Measurements from ENCODE around the gene STPG1. TPM values are rescaled to one million over a fixed set of nuclear protein-coding genes. Genes with fewer than 3 reads are reported as not detected.

STPG1 gene
- polyA plus RNA-seq, 2 donors: 4.8 to 8.8 TPM

DNA sequence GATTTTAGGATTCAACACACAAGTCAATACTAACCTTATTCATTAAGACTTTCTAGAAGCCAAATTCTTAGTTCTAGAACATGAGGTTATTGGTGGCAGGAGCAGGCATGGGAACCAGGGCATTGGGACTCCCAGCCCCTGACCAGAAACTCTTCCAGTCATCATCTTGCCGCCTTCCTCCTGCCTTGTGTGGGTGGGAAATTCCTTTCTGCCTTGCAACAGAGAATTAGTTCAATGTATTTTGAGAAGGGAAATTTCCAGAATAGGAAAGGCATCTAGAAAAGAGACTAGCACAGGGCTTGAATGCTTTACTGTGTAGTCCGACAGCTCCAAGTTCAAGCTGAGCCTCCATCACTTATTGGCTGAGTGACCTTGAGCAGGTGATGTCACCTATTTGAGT, 85.7 kb downstream of the STPG1 start:
- Histone ChIP-seq H3K4me1 (ENCODE audit: control insufficient read depth in 2 of 2, insufficient read depth in 2 of 2, low read length in 1 of 2) (peaks cover 0 to 4% of the 10 kb centered on the region in 2 donors), H3K27ac (ENCODE audit: low read depth in 2 of 2, low read length in 1 of 2) (no peak overlapping the region), H3K4me3 (ENCODE audit: low read depth in 1 of 2, low read length in 2 of 2) (no peak overlapping the region), H3K36me3 (ENCODE audit: control insufficient read depth in 2 of 2, insufficient read depth in 2 of 2, low read length in 1 of 2) (peaks cover 0 to 16% of the 10 kb centered on the region in 2 donors), H3K27me3 (ENCODE audit: control insufficient read depth in 1 of 2, insufficient read depth in 2 of 2, low read length in 2 of 2) (no peaks in the 10 kb centered on the region), H3K9me3 (ENCODE audit: control insufficient read depth in 2 of 2, insufficient read depth in 1 of 2, low read depth in 1 of 2, low read length in 1 of 2) (no peaks in the 10 kb centered on the region)
- WGBS, 2 donors: 72 to 86% methylated on average over 2 of the region's 2 CpGs

DNA sequence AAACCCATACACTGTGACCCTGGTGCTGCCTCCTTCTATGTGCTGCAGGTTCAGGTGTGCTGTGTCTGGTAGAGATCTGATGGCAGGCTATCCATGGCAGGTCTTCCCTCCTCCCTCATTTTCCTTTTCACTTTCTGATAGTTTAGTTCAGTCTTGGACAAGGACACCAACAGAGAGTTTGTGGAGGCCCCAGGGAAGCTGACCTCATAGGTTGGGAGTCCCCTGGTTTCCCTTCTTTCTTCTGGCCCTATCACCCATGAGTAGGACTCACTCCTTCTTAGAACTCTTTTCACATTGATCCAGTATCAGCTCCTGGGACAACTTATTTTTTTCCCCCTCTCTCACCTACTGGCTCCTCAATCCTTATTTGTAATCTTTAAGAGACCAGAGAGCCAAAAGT, 86.1 kb downstream of the STPG1 start:
- Histone ChIP-seq H3K27ac (ENCODE audit: low read depth in 2 of 2, low read length in 1 of 2) (peak overlapping the region in 1 of 2 donors; percentile 57), H3K4me1 (ENCODE audit: control insufficient read depth in 2 of 2, insufficient read depth in 2 of 2, low read length in 1 of 2) (peaks cover 0 to 4% of the 10 kb centered on the region in 2 donors), H3K36me3 (ENCODE audit: control insufficient read depth in 2 of 2, insufficient read depth in 2 of 2, low read length in 1 of 2) (peaks cover 0 to 13% of the 10 kb centered on the region in 2 donors), H3K27me3 (ENCODE audit: control insufficient read depth in 1 of 2, insufficient read depth in 2 of 2, low read length in 2 of 2) (no peaks in the 10 kb centered on the region), H3K9me3 (ENCODE audit: control insufficient read depth in 2 of 2, insufficient read depth in 1 of 2, low read depth in 1 of 2, low read length in 1 of 2) (no peaks in the 10 kb centered on the region), H3K4me3 (ENCODE audit: low read depth in 1 of 2, low read length in 2 of 2) (no peak overlapping the region)

DNA sequence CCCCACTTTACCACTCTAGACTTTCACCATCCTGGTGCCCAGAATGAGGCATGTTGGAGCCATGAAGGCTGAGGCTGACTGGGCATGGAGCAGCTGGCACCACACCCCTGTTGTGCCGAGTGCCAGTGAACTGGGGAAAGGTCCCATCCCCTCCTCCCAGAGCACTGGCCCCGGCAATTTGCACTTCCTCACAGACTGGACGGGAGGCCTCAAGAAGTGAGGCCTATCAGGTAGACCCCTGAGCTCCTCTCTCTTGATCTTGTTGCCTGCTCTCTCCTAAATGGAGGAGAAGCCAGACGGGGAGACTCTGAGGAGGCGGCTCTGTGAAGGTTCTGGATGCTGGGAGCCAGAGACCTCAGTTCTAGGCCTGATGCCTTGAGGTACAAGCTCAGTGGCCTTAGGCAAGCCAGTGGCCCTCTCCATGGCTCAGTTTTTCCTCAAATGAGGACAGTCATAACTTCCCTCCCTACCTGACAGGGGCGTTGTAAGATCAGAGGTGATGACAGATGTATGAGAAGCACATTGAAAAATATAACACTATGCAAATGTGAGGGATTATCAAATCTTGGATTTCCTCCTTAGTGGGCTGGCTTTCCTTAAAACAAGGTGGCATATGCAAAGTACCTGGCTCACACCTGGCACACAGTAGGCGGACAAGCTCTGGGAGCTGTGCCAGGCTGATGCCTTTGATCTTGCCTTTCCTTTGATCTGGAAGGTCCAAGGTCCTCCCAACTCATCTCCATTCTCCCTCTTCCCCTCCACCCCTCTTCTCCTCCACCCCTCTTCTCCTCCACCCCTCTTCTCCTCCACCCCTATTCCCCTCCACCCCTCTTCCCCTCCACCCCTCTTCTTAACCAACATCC, 87.8 kb downstream of the STPG1 start:
- WGBS, 2 donors: 77% methylated on average over 7 of the region's 7 CpGs
- peak overlapping the region; percentile 66 to 87 for H3K27ac ChIP-seq (ENCODE audit: low read depth in 2 of 2, low read length in 1 of 2)
- peaks cover 3 to 5% of the 10 kb centered on the region in 2 donors for H3K36me3 ChIP-seq (ENCODE audit: control insufficient read depth in 2 of 2, insufficient read depth in 2 of 2, low read length in 1 of 2)
- no peaks in the 10 kb centered on the region for H3K27me3 ChIP-seq (ENCODE audit: control insufficient read depth in 1 of 2, insufficient read depth in 2 of 2, low read length in 2 of 2)
- peaks cover 0 to 8% of the 10 kb centered on the region in 2 donors for H3K4me1 ChIP-seq (ENCODE audit: control insufficient read depth in 2 of 2, insufficient read depth in 2 of 2, low read length in 1 of 2)
- no peaks in the 10 kb centered on the region for H3K9me3 ChIP-seq (ENCODE audit: control insufficient read depth in 2 of 2, insufficient read depth in 1 of 2, low read depth in 1 of 2, low read length in 1 of 2)
- peak overlapping the region in 1 of 2 donors; percentile 10 for H3K4me3 ChIP-seq (ENCODE audit: low read depth in 1 of 2, low read length in 2 of 2)

DNA sequence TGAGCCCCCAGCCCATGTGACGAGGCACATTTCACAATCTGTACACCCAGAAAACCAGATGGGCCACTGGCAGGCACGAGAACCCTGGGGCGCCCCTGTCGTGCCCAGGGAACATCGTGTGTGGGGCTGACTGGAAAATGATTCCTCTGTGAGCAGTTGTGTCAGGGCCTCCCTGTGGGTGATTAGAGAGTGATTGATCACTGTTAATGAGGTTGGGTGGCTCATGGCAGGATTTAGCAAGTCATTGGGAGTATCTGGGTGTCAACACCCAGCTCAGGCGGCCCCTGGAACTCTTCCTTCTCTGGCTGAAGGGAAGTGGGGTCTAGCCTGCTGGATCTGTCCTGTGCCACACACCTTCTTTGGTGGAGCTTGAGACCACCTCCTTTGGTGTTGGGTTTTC, 88.7 kb downstream of the STPG1 start:
- Histone ChIP-seq H3K27me3 (ENCODE audit: control insufficient read depth in 1 of 2, insufficient read depth in 2 of 2, low read length in 2 of 2) (no peaks in the 10 kb centered on the region), H3K27ac (ENCODE audit: low read depth in 2 of 2, low read length in 1 of 2) (peak overlapping the region; percentile 66 to 87), H3K4me3 (ENCODE audit: low read depth in 1 of 2, low read length in 2 of 2) (peak overlapping the region in 1 of 2 donors; percentile 10), H3K36me3 (ENCODE audit: control insufficient read depth in 2 of 2, insufficient read depth in 2 of 2, low read length in 1 of 2) (peaks cover 3 to 5% of the 10 kb centered on the region in 2 donors), H3K9me3 (ENCODE audit: control insufficient read depth in 2 of 2, insufficient read depth in 1 of 2, low read depth in 1 of 2, low read length in 1 of 2) (no peaks in the 10 kb centered on the region), H3K4me1 (ENCODE audit: control insufficient read depth in 2 of 2, insufficient read depth in 2 of 2, low read length in 1 of 2) (peaks cover 0 to 8% of the 10 kb centered on the region in 2 donors)
- 60 to 64% methylated on average over 6 of the region's 6 CpGs for WGBS, 2 donors

DNA sequence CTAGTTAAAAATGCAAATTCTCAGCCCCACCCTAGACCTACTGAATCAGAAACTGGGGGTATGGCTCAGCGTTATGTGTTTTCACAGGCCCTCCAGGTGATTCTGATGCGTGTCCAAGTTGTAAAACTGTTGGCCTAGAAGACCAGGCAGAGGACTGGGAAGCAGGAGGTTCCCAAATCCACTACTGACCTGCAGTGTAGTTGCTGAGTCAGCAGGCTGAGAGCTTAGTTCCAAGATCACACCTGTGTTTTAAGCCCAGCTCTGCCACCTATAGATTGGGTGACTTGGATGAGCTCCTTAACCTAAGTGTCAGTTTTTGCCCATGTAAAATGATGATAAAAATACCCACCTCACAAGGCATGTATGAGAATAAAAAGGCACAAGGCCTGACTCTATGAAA, 90.3 kb downstream of the STPG1 start:
- 54 to 64% methylated on average over 2 of the region's 2 CpGs for WGBS, 2 donors
- Histone ChIP-seq H3K27me3 (ENCODE audit: control insufficient read depth in 1 of 2, insufficient read depth in 2 of 2, low read length in 2 of 2) (no peaks in the 10 kb centered on the region), H3K9me3 (ENCODE audit: control insufficient read depth in 2 of 2, insufficient read depth in 1 of 2, low read depth in 1 of 2, low read length in 1 of 2) (no peaks in the 10 kb centered on the region), H3K4me1 (ENCODE audit: control insufficient read depth in 2 of 2, insufficient read depth in 2 of 2, low read length in 1 of 2) (peaks cover 0 to 11% of the 10 kb centered on the region in 2 donors), H3K27ac (ENCODE audit: low read depth in 2 of 2, low read length in 1 of 2) (peak overlapping the region; percentile 82 to 96), H3K36me3 (ENCODE audit: control insufficient read depth in 2 of 2, insufficient read depth in 2 of 2, low read length in 1 of 2) (peaks cover 0 to 3% of the 10 kb centered on the region in 2 donors), H3K4me3 (ENCODE audit: low read depth in 1 of 2, low read length in 2 of 2) (peak overlapping the region; percentile 66 to 74)

DNA sequence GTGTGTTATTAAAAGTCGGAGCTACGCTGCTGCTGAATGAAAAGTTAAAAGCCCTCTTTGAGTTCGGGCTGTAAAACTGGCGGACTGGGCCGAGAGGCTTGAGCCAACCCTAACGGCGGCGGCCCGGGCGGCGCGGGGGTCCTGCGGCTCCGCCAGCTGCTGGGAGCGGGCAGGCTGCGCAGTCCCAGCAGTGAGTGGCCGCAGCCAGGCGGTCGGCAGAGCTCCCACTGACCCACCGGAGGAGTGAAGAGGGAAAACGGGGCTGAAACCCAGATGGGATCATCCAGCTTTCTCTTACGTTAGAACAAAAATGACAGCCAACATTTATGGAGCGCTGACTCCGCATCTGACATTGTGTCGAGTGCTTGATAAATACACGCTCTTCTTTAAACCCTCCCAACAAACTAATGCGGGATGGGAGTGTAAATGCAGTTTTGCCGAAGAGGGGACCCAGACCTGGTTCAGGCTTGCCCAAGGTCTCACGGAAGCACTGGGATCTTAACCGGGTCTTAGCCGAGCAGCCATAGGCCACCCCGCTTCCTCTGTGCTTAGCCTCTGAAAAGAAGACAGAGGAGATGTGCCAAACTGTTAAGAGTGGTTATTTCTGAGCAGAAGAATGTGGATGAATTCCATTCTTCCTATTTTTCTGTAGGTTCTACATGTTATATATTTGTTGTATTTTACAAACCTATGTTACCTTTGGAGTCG, 91.0 kb downstream of the STPG1 start:
- H3K27ac ChIP-seq (ENCODE audit: low read depth in 2 of 2, low read length in 1 of 2): peak overlapping the region; percentile 91 to 96
- no peaks in the 10 kb centered on the region for H3K27me3 ChIP-seq (ENCODE audit: control insufficient read depth in 1 of 2, insufficient read depth in 2 of 2, low read length in 2 of 2)
- WGBS, 2 donors: 16 to 34% methylated on average over 33 of the region's 33 CpGs
- H3K4me3 ChIP-seq (ENCODE audit: low read depth in 1 of 2, low read length in 2 of 2): peak overlapping the region; percentile 66 to 74
- H3K4me1 ChIP-seq (ENCODE audit: control insufficient read depth in 2 of 2, insufficient read depth in 2 of 2, low read length in 1 of 2): peaks cover 2 to 11% of the 10 kb centered on the region in 2 donors
- H3K36me3 ChIP-seq (ENCODE audit: control insufficient read depth in 2 of 2, insufficient read depth in 2 of 2, low read length in 1 of 2): peaks cover 0 to 3% of the 10 kb centered on the region in 2 donors
- H3K9me3 ChIP-seq (ENCODE audit: control insufficient read depth in 2 of 2, insufficient read depth in 1 of 2, low read depth in 1 of 2, low read length in 1 of 2): no peaks in the 10 kb centered on the region

DNA sequence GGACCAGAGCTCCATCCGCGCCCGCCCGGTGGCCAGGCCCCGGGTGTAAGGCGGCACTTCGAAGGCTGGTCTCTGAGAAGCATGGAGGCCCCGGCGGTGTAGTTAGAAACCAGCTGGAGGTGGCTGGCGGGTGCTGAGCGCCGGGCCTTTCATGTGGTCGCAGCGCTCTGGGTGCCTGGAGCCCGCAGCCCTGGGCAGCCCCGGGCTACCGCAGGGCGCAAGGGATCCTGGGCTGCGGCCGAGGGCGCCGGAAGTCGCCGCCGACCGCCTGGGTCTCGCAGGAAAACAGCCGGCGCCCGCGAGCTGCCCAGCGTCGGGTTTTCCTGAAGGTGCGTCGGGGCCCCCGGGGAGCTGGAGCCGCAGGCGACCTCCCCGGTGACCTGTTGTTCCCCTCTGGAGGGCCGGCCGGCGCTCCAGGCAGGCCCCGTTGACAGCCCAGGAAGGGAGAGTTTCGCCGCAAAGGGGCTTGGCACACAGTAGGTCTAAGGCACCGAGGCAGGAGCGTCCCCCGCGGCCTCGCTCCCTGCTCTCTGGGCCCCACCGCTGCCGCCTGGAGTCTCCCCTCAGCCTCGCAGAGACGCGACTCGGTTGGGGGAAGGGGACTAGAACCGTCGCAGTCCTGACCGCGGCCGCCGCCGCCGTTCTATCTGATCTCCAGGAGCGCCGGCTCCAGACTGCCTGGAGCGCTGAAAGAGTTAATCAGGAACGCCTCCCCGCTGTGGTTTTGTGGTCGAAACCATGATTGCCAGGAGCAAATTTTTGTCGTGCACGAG, 91.7 kb downstream of the STPG1 start:
- Histone ChIP-seq H3K9me3 (ENCODE audit: control insufficient read depth in 2 of 2, insufficient read depth in 1 of 2, low read depth in 1 of 2, low read length in 1 of 2) (no peaks in the 10 kb centered on the region), H3K36me3 (ENCODE audit: control insufficient read depth in 2 of 2, insufficient read depth in 2 of 2, low read length in 1 of 2) (peaks cover 0 to 3% of the 10 kb centered on the region in 2 donors), H3K4me1 (ENCODE audit: control insufficient read depth in 2 of 2, insufficient read depth in 2 of 2, low read length in 1 of 2) (peaks cover 2 to 12% of the 10 kb centered on the region in 2 donors), H3K27ac (ENCODE audit: low read depth in 2 of 2, low read length in 1 of 2) (peak overlapping the region; percentile 91 to 96), H3K4me3 (ENCODE audit: low read depth in 1 of 2, low read length in 2 of 2) (peak overlapping the region; percentile 66 to 74), H3K27me3 (ENCODE audit: control insufficient read depth in 1 of 2, insufficient read depth in 2 of 2, low read length in 2 of 2) (no peaks in the 10 kb centered on the region)
- WGBS, 2 donors: 6 to 11% methylated on average over 64 to 72 of the region's 72 CpGs

DNA sequence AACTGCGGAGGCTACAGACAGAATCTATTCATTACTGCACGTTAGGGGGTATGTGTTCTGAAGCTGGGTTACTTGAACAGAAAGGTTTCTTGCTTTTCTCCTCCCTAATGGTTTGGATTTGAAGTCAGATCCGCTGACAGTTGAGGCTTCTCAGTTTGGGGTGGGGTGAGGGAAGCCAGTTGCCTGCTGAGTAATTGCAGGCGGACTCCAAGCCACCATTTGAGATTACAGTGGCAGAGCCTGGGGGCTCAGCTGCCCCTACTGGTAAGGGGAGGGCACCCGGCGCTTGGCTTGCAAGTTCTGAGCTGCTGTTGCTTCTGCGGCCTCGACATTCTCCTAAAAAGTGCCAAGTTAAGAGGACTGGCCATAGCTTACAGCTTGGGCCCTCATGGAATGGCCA, 92.5 kb downstream of the STPG1 start:
- Histone ChIP-seq H3K9me3 (ENCODE audit: control insufficient read depth in 2 of 2, insufficient read depth in 1 of 2, low read depth in 1 of 2, low read length in 1 of 2) (no peaks in the 10 kb centered on the region), H3K27me3 (ENCODE audit: control insufficient read depth in 1 of 2, insufficient read depth in 2 of 2, low read length in 2 of 2) (no peaks in the 10 kb centered on the region), H3K4me3 (ENCODE audit: low read depth in 1 of 2, low read length in 2 of 2) (peak overlapping the region; percentile 66 to 74), H3K36me3 (ENCODE audit: control insufficient read depth in 2 of 2, insufficient read depth in 2 of 2, low read length in 1 of 2) (peaks cover 0 to 3% of the 10 kb centered on the region in 2 donors), H3K4me1 (ENCODE audit: control insufficient read depth in 2 of 2, insufficient read depth in 2 of 2, low read length in 1 of 2) (peaks cover 2 to 15% of the 10 kb centered on the region in 2 donors), H3K27ac (ENCODE audit: low read depth in 2 of 2, low read length in 1 of 2) (peak overlapping the region; percentile 91 to 96)
- WGBS, 2 donors: 57 to 69% methylated on average over 8 of the region's 8 CpGs

DNA sequence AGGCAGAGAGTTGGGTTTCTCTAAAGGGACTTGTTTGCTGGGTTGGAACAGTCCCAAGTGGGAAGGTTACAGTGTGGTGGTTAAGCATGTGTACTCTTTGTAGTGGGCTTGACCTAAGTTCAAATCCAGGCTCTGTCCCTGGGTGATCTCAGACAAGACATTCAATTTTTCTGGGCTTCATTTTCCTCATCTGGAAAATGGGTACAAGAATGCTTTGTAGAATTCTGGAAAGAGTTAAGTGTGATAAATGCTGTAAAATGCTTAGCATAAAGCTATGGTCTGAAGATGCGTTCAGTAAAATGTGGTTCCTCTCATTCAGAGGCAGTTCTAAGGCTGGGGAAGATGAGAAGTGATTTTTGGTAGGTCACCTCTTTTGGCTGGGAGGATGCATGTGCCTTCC, 93.6 kb downstream of the STPG1 start:
- Histone ChIP-seq H3K4me1 (ENCODE audit: control insufficient read depth in 2 of 2, insufficient read depth in 2 of 2, low read length in 1 of 2) (peaks cover 2 to 13% of the 10 kb centered on the region in 2 donors), H3K27ac (ENCODE audit: low read depth in 2 of 2, low read length in 1 of 2) (peak overlapping the region; percentile 95 to 96)
- 61 to 73% methylated on average over 1 of the region's 1 CpG for WGBS, 2 donors

More for the DNA sequence above, 93.6 kb downstream of the STPG1 start:
- peak overlapping the region; percentile 66 to 74 for H3K4me3 ChIP-seq (ENCODE audit: low read depth in 1 of 2, low read length in 2 of 2)
- no peaks in the 10 kb centered on the region for H3K27me3 ChIP-seq (ENCODE audit: control insufficient read depth in 1 of 2, insufficient read depth in 2 of 2, low read length in 2 of 2)
- peaks cover 0 to 3% of the 10 kb centered on the region in 2 donors for H3K36me3 ChIP-seq (ENCODE audit: control insufficient read depth in 2 of 2, insufficient read depth in 2 of 2, low read length in 1 of 2)
- H3K9me3 ChIP-seq (ENCODE audit: control insufficient read depth in 2 of 2, insufficient read depth in 1 of 2, low read depth in 1 of 2, low read length in 1 of 2): no peaks in the 10 kb centered on the region
